Colonic mucosa (tissue), 4 donors: ENCODE measurements around the gene ZEB2. TPM values are rescaled to one million over a fixed set of nuclear protein-coding genes. Genes with fewer than 3 reads are reported as not detected.

ENCODE experiments used
- DNase-seq: peaks from one replicate; pipeline ENCODE4 v3.0.0-alpha.2; 2020
- H3K27ac ChIP-seq: fragments of 200-600 bp; one replicate; pipeline ENCODE4 v1.8.0; 2021
- H3K27me3 ChIP-seq: fragments of 200-600 bp; one replicate; pipeline ENCODE4 v1.8.0; 2021
- H3K36me3 ChIP-seq: fragments of 200-600 bp; one replicate; pipeline ENCODE4 v1.8.0; 2021
- H3K4me1 ChIP-seq: fragments of 200-600 bp; one replicate; pipeline ENCODE4 v1.8.0; 2021; ENCODE audit warnings: mild to moderate bottlenecking
- H3K4me3 ChIP-seq: fragments of 200-600 bp; one replicate; pipeline ENCODE4 v1.8.0; 2021
- H3K9ac ChIP-seq, 2 donors: one replicate each; pipeline ENCODE4 v1.7.0; 2013; ENCODE audit warnings: control low read depth in 2 of 2, low read depth in 2 of 2, low read length in 2 of 2
- H3K9me3 ChIP-seq: fragments of 200-600 bp; one replicate; pipeline ENCODE4 v1.8.0; 2021
- CTCF ChIP-seq: fragments of 200-600 bp; IDR thresholded peaks from one replicate; pipeline ENCODE4 v1.8.0; 2022; ENCODE audit warnings: antibody characterized with exemption, mild to moderate bottlenecking
- intact Hi-C: fragments of 100-400 bp; cut with DNase I; formaldehyde crosslinking; loops from one replicate; pipeline ENCODE4 v1.14.1; 2022
- total RNA-seq, 2 donors: library from RNA; stranded (reverse); fragmentation: NEBNext Ultra II Directional in 1 of 2; extraction: Animal tissue kit (Norgen Biotek cat#: 25700) in 1 of 2; gene quantifications; one replicate each; pipeline ENCODE4 v1.2.1, GENCODE V29; 2021
- donor health status: healthy.
- donor health status: DM: no; HTN: no; CAD: no.
- donor health status: DM: no; HTN: no; CAD: no.

Gene ZEB2
- total RNA-seq, 2 donors from 2014 or later, result 17.4 to 29.6 TPM

DNA sequence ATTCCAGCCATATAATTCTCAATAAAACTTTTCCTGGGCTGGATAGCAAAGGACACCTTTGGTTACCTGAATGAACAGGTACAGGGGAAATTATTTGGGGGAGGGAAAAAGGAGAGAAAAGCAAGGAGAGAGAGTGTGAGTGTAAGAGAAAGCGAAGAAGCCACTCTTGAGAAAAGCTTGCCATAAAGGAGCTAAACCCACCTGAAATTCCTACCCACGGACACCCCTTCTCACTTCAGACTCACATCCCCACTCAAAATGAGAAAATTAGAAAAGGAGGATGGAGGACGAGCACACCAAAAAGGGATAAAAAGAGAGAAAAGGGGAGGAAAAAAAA lies 354 bp downstream of the ZEB2 start:
- DNase-seq, result no peak
- intact Hi-C loops, result no loop called here
- no peaks in the 10 kb centered on the region for H3K36me3 ChIP-seq
- peak overlapping the region; percentile 72 for H3K27ac ChIP-seq
- peak overlapping the region; percentile 17 for H3K4me3 ChIP-seq
- H3K9ac ChIP-seq, result peak overlapping the region; percentile 60 to 74
- TF ChIP-seq CTCF, result no peak
- no peaks in the 10 kb centered on the region for H3K4me1 ChIP-seq
- H3K9me3 ChIP-seq, result no peaks in the 10 kb centered on the region
- H3K27me3 ChIP-seq, result peaks cover 41% of the 10 kb centered on the region

DNA sequence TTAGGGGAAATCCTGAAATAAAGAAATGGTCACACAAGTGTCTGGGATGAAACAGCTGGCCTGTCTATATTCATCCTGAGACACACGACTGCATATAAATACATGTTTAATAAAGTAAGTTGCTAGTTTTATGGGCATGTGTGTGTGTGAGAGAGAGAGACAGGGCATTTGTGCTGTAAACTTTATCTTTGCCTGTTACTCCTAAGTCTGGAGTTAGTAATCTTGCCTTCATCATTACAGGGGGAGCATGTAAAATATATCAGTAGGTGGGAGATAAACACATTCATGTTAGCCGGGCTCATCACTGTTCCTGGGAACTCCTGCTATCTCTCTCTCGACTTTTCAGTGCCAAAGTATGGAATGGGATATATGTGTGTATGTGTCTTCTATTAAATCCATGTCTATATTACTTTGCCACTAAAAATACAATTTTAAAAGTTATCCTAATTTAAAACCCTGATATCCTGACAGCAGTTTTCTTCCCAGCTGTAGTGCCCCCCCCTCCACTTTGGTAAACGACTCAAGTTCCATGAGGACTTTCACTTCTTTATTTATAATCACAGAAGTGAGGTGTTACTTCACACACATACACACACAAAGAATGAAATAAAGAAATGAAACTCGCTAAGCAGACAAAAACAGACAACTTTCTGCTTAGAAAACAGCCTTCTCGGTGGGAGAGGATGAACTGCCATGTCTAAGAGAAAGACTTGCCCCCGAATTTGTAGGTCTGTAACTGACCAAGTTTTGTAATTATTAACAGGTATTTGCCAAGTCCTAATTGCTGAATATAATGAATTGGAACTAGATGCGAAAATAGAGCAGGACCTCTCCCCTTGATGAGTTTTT lies 947 bp downstream of the ZEB2 start:
- H3K9ac ChIP-seq, result peak overlapping the region; percentile 60 to 74
- no peaks in the 10 kb centered on the region for H3K36me3 ChIP-seq
- TF ChIP-seq CTCF, result no peak
- no peak for DNase-seq
- H3K9me3 ChIP-seq, result no peaks in the 10 kb centered on the region
- intact Hi-C loops, result no loop called here
- no peaks in the 10 kb centered on the region for H3K4me1 ChIP-seq
- peaks cover 38% of the 10 kb centered on the region for H3K27me3 ChIP-seq
- H3K27ac ChIP-seq, result peak overlapping the region; percentile 72
- peak overlapping the region; percentile 52 for H3K4me3 ChIP-seq

DNA sequence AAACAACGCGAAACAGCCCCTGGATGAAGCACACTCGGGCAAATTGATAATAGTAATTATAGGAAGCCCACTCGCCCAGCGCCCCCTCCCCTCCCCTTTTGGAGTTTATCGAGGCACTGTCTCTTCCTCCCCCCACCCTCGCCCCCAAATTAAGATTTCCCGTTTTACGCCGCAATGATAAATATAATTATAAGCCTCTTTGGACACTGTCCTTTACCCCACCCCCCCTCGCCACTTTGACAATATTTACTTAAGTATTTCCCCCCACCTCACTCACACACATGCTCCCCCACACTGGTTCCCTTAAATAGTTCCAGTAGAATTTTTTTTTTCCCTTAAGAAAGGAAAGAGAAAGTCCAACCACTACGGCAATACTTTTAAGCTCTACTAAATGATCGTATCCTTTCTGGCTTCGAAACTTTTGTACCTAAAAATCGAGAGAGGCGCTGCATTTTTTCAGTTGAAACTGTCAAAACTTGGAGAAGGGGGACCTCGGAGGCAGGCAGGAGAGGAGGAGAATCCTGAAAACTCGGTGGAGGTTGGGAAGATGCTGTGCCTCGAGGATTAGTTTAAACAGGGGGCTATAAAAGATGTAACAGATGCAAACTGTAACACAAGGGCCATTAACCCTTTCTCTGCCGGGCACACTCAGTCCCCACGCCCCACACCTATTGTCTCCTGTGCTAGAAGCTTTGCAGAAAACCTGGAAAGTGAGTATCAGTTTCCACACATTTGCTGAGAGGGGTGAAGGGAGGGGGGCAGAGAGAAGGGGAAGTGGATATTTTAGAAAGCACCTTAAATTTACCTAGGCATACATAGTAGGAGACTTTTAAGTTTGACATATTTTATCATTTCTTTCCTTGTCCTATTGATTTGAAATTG lies 1.8 kb downstream of the ZEB2 start:
- intact Hi-C loops, result no loop called here
- peak overlapping the region; percentile 72 for H3K27ac ChIP-seq
- no peak for DNase-seq
- no peaks in the 10 kb centered on the region for H3K4me1 ChIP-seq
- H3K9me3 ChIP-seq, result no peaks in the 10 kb centered on the region
- H3K9ac ChIP-seq, result peak overlapping the region; percentile 60 to 74
- H3K4me3 ChIP-seq, result peak overlapping the region; percentile 52
- H3K36me3 ChIP-seq, result no peaks in the 10 kb centered on the region
- peaks cover 32% of the 10 kb centered on the region for H3K27me3 ChIP-seq
- no peak for TF ChIP-seq CTCF

- no peak for DNase-seq
- TF ChIP-seq CTCF, result no peak
- Histone ChIP-seq H3K9ac (peak overlapping the region; percentile 60 to 83), H3K27me3 (peaks cover 26% of the 10 kb centered on the region), H3K27ac (peak overlapping the region; percentile 72), H3K4me3 (peak overlapping the region; percentile 52), H3K36me3 (no peaks in the 10 kb centered on the region), H3K4me1 (no peaks in the 10 kb centered on the region), H3K9me3 (no peaks in the 10 kb centered on the region)
- intact Hi-C loops, result no loop called here
These were observed 2.7 kb downstream of the ZEB2 start for GRCh38 chr2:144516981-144517865.
